ENCODE data around the gene TRIM7.

DNA sequence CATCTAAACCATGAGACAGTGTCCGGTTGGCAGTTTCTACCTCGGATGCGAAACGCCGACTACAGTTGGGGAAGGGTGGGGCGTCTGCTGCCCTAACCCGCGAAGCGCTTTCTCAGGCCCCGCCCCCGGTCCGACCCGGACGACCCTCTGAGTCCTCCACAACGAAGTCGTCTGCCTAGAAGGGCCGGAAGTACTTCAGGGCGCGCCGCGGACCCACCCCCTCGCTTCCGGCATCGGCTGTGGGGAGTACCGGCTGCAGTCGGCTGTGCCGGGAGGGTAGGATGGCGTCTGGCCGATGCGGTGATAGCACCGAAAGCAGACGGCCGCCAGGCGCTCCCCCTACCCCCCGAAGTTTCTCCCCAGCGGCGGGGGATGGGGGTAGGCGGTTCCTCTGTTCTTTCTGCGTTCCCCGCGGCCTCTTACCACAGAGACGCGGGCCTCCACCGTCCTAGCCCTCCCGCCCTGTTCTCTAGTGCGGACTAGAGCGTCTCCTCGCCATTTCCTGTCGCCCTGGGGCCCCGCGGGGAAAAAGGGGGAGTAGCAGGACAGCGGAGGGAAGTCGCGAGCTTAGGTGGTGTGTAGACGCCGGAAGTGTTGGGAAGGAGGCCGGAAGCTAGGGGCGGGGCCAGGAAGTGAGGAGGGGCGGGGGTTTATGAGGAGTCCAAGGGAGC lies 18.2 kb upstream of the TRIM7 start, which contains the start of gene TRIM41:
- TF ChIP-seq POLR2AphosphoS5 (IDR thresholded peaks at IDR 0.05; ENCODE audit: low read depth, low read length) (peak; percentile 96), POLR2A (IDR thresholded peaks at IDR 0.05; ENCODE audit: low read depth, low read length) (peak; percentile 98), TAF1 (IDR thresholded peaks at IDR 0.05; ENCODE audit: borderline replicate concordance, low read depth, low read length) (peak; percentile 82)
